Measurements from ENCODE around the gene DARS1.

DARS1 gene

GRCh38 chr2:135876066-135876711, 109.2 kb downstream of the DARS1 start, which contains the start of gene MCM6:
TSS of gene MCM6 (minus strand) at chr2:135876443. CDS start at chr2:135876365, 78 bp downstream.
- peak; percentile 97 for DNase-seq (ENCODE audit: low spot score)
- peaks cover 5% of the 10 kb centered on the region for H3K79me1 ChIP-seq (ENCODE audit: low read depth, low read length)
- peaks cover 1 to 38% of the 10 kb centered on the region in 2 donors for H3K36me3 ChIP-seq (replicated peaks in 1 of 2; ENCODE audit: control insufficient read depth in 2 of 2, insufficient read depth in 2 of 2, low read length in 2 of 2)
- H2BK12ac ChIP-seq (ENCODE audit: low read length): no peak within 1 kb of the TSS
- H3K4me1 ChIP-seq (ENCODE audit: control insufficient read depth in 2 of 2, insufficient read depth in 1 of 2, low read depth in 1 of 2, low read length in 2 of 2): peaks cover 2 to 8% of the 10 kb centered on the region in 2 donors
- H2BK15ac ChIP-seq (ENCODE audit: low read length): no peak within 1 kb of the TSS
- peak within 1 kb of the TSS; percentile 82 for H3K4me2 ChIP-seq (ENCODE audit: insufficient read depth, low read length, poor library complexity, severe bottlenecking)
- H3K27me3 ChIP-seq (ENCODE audit: control insufficient read depth in 3 of 3, insufficient read depth in 3 of 3, low read depth in 1 of 3, low read length in 3 of 3): no peaks in the 10 kb centered on the region
- WGBS, 2 donors (ENCODE audit: extremely low coverage in 2 of 2, insufficient read length in 2 of 2, insufficient replicate concordance in 1 of 2): no CpG with 5 or more reads among the region's 71 CpGs
- peak within 1 kb of the TSS; percentile 94 for H2AFZ ChIP-seq (ENCODE audit: low read length)
- no peak within 1 kb of the TSS for H2BK5ac ChIP-seq (ENCODE audit: low read length)
- H3K14ac ChIP-seq (ENCODE audit: low read length): peak within 1 kb of the TSS; percentile 86
- peak within 1 kb of the TSS; percentile 63 for H3K27ac ChIP-seq (replicated peaks; ENCODE audit: low read length)
- H3K9ac ChIP-seq (ENCODE audit: low read depth, low read length, poor library complexity): peak within 1 kb of the TSS; percentile 93
- peak within 1 kb of the TSS; percentile 76 for H2AK5ac ChIP-seq (ENCODE audit: low read depth, low read length)
- no peak within 1 kb of the TSS for H4K8ac ChIP-seq (ENCODE audit: low read depth, low read length)
- H3K4me3 ChIP-seq (ENCODE audit: low read length in 2 of 2): peak within 1 kb of the TSS; percentile 77 to 95
- H4K91ac ChIP-seq (ENCODE audit: low read depth, low read length, poor library complexity): no peak within 1 kb of the TSS
- H2BK120ac ChIP-seq (ENCODE audit: low read depth, low read length): peak within 1 kb of the TSS; percentile 98
- peak within 1 kb of the TSS; percentile 75 for H3K23ac ChIP-seq (ENCODE audit: low read depth, low read length, poor library complexity)
- peak within 1 kb of the TSS; percentile 97 for H3K18ac ChIP-seq (ENCODE audit: low read length)
- H3K9me3 ChIP-seq (replicated peaks in 1 of 2; ENCODE audit: control insufficient read depth in 2 of 2, insufficient read depth in 1 of 2, low read depth in 1 of 2, low read length in 2 of 2): no peaks in the 10 kb centered on the region
- peak within 1 kb of the TSS; percentile 54 for H3K4ac ChIP-seq (ENCODE audit: low read length)

DNA sequence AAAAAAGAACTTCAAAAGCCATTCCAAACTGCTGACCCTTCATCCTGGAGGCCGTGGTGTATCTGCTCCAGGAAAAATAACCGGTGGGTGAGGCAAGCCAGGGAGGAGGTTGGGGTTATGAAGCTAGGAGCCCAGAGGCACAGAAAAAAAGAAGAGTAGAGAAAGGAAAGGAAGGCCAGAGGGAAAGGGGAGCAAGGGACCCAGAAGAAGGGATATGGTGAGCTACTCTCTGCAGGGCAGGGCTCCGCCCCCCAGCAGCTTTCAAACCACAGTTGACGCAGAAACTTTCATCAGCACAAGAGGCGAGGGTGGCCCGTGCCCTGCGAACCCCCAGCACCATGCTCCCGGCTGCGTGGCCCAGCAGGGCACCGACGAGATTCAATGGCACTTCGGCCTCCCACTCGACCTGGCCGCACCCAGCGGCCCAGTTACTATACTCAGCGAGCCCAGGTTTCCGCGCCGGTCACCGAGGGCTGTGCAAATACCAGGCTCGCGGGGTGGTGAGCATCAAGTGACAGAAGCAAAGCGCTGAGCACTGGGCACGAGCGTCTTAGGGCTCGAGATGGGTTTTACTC, 109.8 kb downstream of the DARS1 start:
- peak overlapping the region; percentile 77 to 95 for H3K4me3 ChIP-seq (ENCODE audit: low read length in 2 of 2)
- no peak overlapping the region for H2BK5ac ChIP-seq (ENCODE audit: low read length)
- H2BK120ac ChIP-seq (ENCODE audit: low read depth, low read length): peak overlapping the region; percentile 98
- peaks cover 5% of the 10 kb centered on the region for H3K79me1 ChIP-seq (ENCODE audit: low read depth, low read length)
- H3K18ac ChIP-seq (ENCODE audit: low read length): peak overlapping the region; percentile 97
- H3K4me1 ChIP-seq (ENCODE audit: control insufficient read depth in 2 of 2, insufficient read depth in 1 of 2, low read depth in 1 of 2, low read length in 2 of 2): peaks cover 2 to 8% of the 10 kb centered on the region in 2 donors
- peaks cover 6 to 44% of the 10 kb centered on the region in 2 donors for H3K36me3 ChIP-seq (replicated peaks in 1 of 2; ENCODE audit: control insufficient read depth in 2 of 2, insufficient read depth in 2 of 2, low read length in 2 of 2)
- peak overlapping the region; percentile 94 for H2AFZ ChIP-seq (ENCODE audit: low read length)
- no CpG with 5 or more reads among the region's 26 CpGs for WGBS, 2 donors (ENCODE audit: extremely low coverage in 2 of 2, insufficient read length in 2 of 2, insufficient replicate concordance in 1 of 2)
- peak overlapping the region; percentile 54 for H3K4ac ChIP-seq (ENCODE audit: low read length)
- no peak overlapping the region for H2BK15ac ChIP-seq (ENCODE audit: low read length)
- DNase-seq (ENCODE audit: low spot score): peak; percentile 57
- H2AK5ac ChIP-seq (ENCODE audit: low read depth, low read length): peak overlapping the region; percentile 76
- H3K27me3 ChIP-seq (ENCODE audit: control insufficient read depth in 3 of 3, insufficient read depth in 3 of 3, low read depth in 1 of 3, low read length in 3 of 3): no peaks in the 10 kb centered on the region
- no peak overlapping the region for H3K14ac ChIP-seq (ENCODE audit: low read length)
- H3K9ac ChIP-seq (ENCODE audit: low read depth, low read length, poor library complexity): peak overlapping the region; percentile 93
- H3K9me3 ChIP-seq (replicated peaks in 1 of 2; ENCODE audit: control insufficient read depth in 2 of 2, insufficient read depth in 1 of 2, low read depth in 1 of 2, low read length in 2 of 2): no peaks in the 10 kb centered on the region
- H4K91ac ChIP-seq (ENCODE audit: low read depth, low read length, poor library complexity): no peak overlapping the region
- no peak overlapping the region for H4K8ac ChIP-seq (ENCODE audit: low read depth, low read length)
- peak overlapping the region; percentile 75 for H3K23ac ChIP-seq (ENCODE audit: low read depth, low read length, poor library complexity)
- H2BK12ac ChIP-seq (ENCODE audit: low read length): no peak overlapping the region
- peak overlapping the region; percentile 82 for H3K4me2 ChIP-seq (ENCODE audit: insufficient read depth, low read length, poor library complexity, severe bottlenecking)
- peak overlapping the region; percentile 63 for H3K27ac ChIP-seq (replicated peaks; ENCODE audit: low read length)

GRCh38 chr2:135874777-135875365, 110.6 kb downstream of the DARS1 start:
- no peak overlapping the region for H2AFZ ChIP-seq (ENCODE audit: low read length)
- H2BK5ac ChIP-seq (ENCODE audit: low read length): no peak overlapping the region
- H3K4me1 ChIP-seq (ENCODE audit: control insufficient read depth in 2 of 2, insufficient read depth in 1 of 2, low read depth in 1 of 2, low read length in 2 of 2): peaks cover 2 to 8% of the 10 kb centered on the region in 2 donors
- peak overlapping the region; percentile 67 to 77 for H3K4me3 ChIP-seq (ENCODE audit: low read length in 2 of 2)
- H3K36me3 ChIP-seq (replicated peaks in 1 of 2; ENCODE audit: control insufficient read depth in 2 of 2, insufficient read depth in 2 of 2, low read length in 2 of 2): peaks cover 11 to 52% of the 10 kb centered on the region in 2 donors
- H3K9me3 ChIP-seq (replicated peaks in 1 of 2; ENCODE audit: control insufficient read depth in 2 of 2, insufficient read depth in 1 of 2, low read depth in 1 of 2, low read length in 2 of 2): no peaks in the 10 kb centered on the region
- peak overlapping the region; percentile 35 for H3K4me2 ChIP-seq (ENCODE audit: insufficient read depth, low read length, poor library complexity, severe bottlenecking)
- H3K14ac ChIP-seq (ENCODE audit: low read length): no peak overlapping the region
- no peak overlapping the region for H2AK5ac ChIP-seq (ENCODE audit: low read depth, low read length)
- H4K91ac ChIP-seq (ENCODE audit: low read depth, low read length, poor library complexity): no peak overlapping the region
- H2BK15ac ChIP-seq (ENCODE audit: low read length): no peak overlapping the region
- no peak overlapping the region for H3K18ac ChIP-seq (ENCODE audit: low read length)
- H3K79me1 ChIP-seq (ENCODE audit: low read depth, low read length): peaks cover 5% of the 10 kb centered on the region
- H2BK120ac ChIP-seq (ENCODE audit: low read depth, low read length): no peak overlapping the region
- H2BK12ac ChIP-seq (ENCODE audit: low read length): no peak overlapping the region
- H3K4ac ChIP-seq (ENCODE audit: low read length): no peak overlapping the region
- DNase-seq (ENCODE audit: low spot score): no peak
- no peak overlapping the region for H4K8ac ChIP-seq (ENCODE audit: low read depth, low read length)
- no peak overlapping the region for H3K27ac ChIP-seq (replicated peaks; ENCODE audit: low read length)
- no peak overlapping the region for H3K23ac ChIP-seq (ENCODE audit: low read depth, low read length, poor library complexity)
- no peaks in the 10 kb centered on the region for H3K27me3 ChIP-seq (ENCODE audit: control insufficient read depth in 3 of 3, insufficient read depth in 3 of 3, low read depth in 1 of 3, low read length in 3 of 3)
- peak overlapping the region; percentile 50 for H3K9ac ChIP-seq (ENCODE audit: low read depth, low read length, poor library complexity)
- no CpG with 5 or more reads among the region's 19 CpGs for WGBS, 2 donors (ENCODE audit: extremely low coverage in 2 of 2, insufficient read length in 2 of 2, insufficient replicate concordance in 1 of 2)

- Histone ChIP-seq H2BK12ac (ENCODE audit: low read length) (no peak overlapping the region), H3K4ac (ENCODE audit: low read length) (no peak overlapping the region), H2AFZ (ENCODE audit: low read length) (no peak overlapping the region), H3K18ac (ENCODE audit: low read length) (no peak overlapping the region), H3K4me3 (ENCODE audit: low read length in 2 of 2) (no peak overlapping the region), H3K27ac (replicated peaks; ENCODE audit: low read length) (no peak overlapping the region), H3K14ac (ENCODE audit: low read length) (no peak overlapping the region), H2BK120ac (ENCODE audit: low read depth, low read length) (no peak overlapping the region), H2BK5ac (ENCODE audit: low read length) (no peak overlapping the region), H3K79me1 (ENCODE audit: low read depth, low read length) (peaks cover under 1% of the 10 kb centered on the region), H3K4me2 (ENCODE audit: insufficient read depth, low read length, poor library complexity, severe bottlenecking) (no peak overlapping the region), H4K8ac (ENCODE audit: low read depth, low read length) (no peak overlapping the region), H4K91ac (ENCODE audit: low read depth, low read length, poor library complexity) (no peak overlapping the region), H3K9ac (ENCODE audit: low read depth, low read length, poor library complexity) (no peak overlapping the region), H3K9me3 (replicated peaks in 1 of 2; ENCODE audit: control insufficient read depth in 2 of 2, insufficient read depth in 1 of 2, low read depth in 1 of 2, low read length in 2 of 2) (no peaks in the 10 kb centered on the region), H2AK5ac (ENCODE audit: low read depth, low read length) (no peak overlapping the region), H3K27me3 (ENCODE audit: control insufficient read depth in 3 of 3, insufficient read depth in 3 of 3, low read depth in 1 of 3, low read length in 3 of 3) (no peaks in the 10 kb centered on the region), H3K36me3 (replicated peaks in 1 of 2; ENCODE audit: control insufficient read depth in 2 of 2, insufficient read depth in 2 of 2, low read length in 2 of 2) (peaks cover 27 to 95% of the 10 kb centered on the region in 2 donors), H3K23ac (ENCODE audit: low read depth, low read length, poor library complexity) (no peak overlapping the region), H2BK15ac (ENCODE audit: low read length) (no peak overlapping the region), H3K4me1 (ENCODE audit: control insufficient read depth in 2 of 2, insufficient read depth in 1 of 2, low read depth in 1 of 2, low read length in 2 of 2) (peaks cover 2 to 8% of the 10 kb centered on the region in 2 donors)
- DNase-seq (ENCODE audit: low spot score): no peak
- WGBS, 2 donors (ENCODE audit: extremely low coverage in 2 of 2, insufficient read length in 2 of 2, insufficient replicate concordance in 1 of 2): no CpG with 5 or more reads among the region's 1 CpG
These were observed 114.9 kb downstream of the DARS1 start for GRCh38 chr2:135870571-135870970.

Measured in neuronal stem cell (in vitro differentiated cells).